NCI-H1436 (cell line): Measurements from ENCODE around the gene FGD2.

ENCODE experiments used
- DNase-seq: peaks from one replicate; lab custom pipeline; 2025; lab: John Stamatoyannopoulos, UW

Gene FGD2

GRCh38 chr6:37005061-37005810 is at the start of gene FGD2:
FGD2 (plus strand) TSS chr6:37005655; CDS start chr6:37005818, 163 bp downstream.
- DNase-seq: no peak

- no peak for DNase-seq
These were observed 49.6 kb upstream of the FGD2 start for GRCh38 chr6:36955671-36956445.

GRCh38 chr6:36956446-36956820 is 49.0 kb upstream of the FGD2 start:
- DNase-seq: no peak

- DNase-seq: no peak
These were observed 47.6 kb upstream of the FGD2 start for GRCh38 chr6:36957773-36958271.

GRCh38 chr6:36958775-36959554 is 46.5 kb upstream of the FGD2 start:
- DNase-seq: no peak

GRCh38 chr6:36959555-36960250 is 45.8 kb upstream of the FGD2 start:
- DNase-seq: no peak

GRCh38 chr6:36961441-36962435 is 43.7 kb upstream of the FGD2 start:
- no peak for DNase-seq

- DNase-seq: peak; percentile 0
These were observed 42.6 kb upstream of the FGD2 start for GRCh38 chr6:36962874-36963273.

- peak; percentile 0 for DNase-seq
These were observed 41.8 kb upstream of the FGD2 start for GRCh38 chr6:36963451-36964290.

- no peak for DNase-seq
These were observed 41.1 kb upstream of the FGD2 start for GRCh38 chr6:36964349-36964748.

GRCh38 chr6:36964908-36965307 is 40.5 kb upstream of the FGD2 start:
- DNase-seq: no peak

GRCh38 chr6:36967301-36967700 is 38.2 kb upstream of the FGD2 start:
- DNase-seq: no peak

GRCh38 chr6:36967757-36968156 is 37.7 kb upstream of the FGD2 start:
- no peak for DNase-seq

GRCh38 chr6:36968266-36968977 is 37.0 kb upstream of the FGD2 start:
- DNase-seq: no peak

- no peak for DNase-seq
These were observed 36.2 kb upstream of the FGD2 start for GRCh38 chr6:36969240-36969691.

GRCh38 chr6:36969988-36970891 is 35.2 kb upstream of the FGD2 start:
- no peak for DNase-seq

GRCh38 chr6:36970892-36971842 is 34.3 kb upstream of the FGD2 start:
- no peak for DNase-seq
